Hematopoietic multipotent progenitor cell treated with erythropoietin and hydrocortisone succinate and interleukin-3 and kit ligand, for 17 days (in vitro differentiated cells): ENCODE results near the gene SELENOV.
A peak's percentile ranks its signal among the peaks of the same experiment; 100 is the strongest.

ENCODE experiments used
- DNase-seq: peaks from one replicate; pipeline ENCODE4 v3.0.0-alpha.2; 2015; ENCODE audit warnings: low spot score

Gene SELENOV

GRCh38 chr19:39520541-39521484 lies 5.9 kb downstream of the SELENOV start:
- no peak for DNase-seq

GRCh38 chr19:39524495-39524894 lies 9.6 kb downstream of the SELENOV start:
- no peak for DNase-seq

- no peak for DNase-seq
Measured at GRCh38 chr19:39525205-39525604, 10.3 kb downstream of the SELENOV start.

- DNase-seq, result no peak
Measured at GRCh38 chr19:39531834-39532232, 16.9 kb downstream of the SELENOV start.

- DNase-seq, result peak; percentile 99
Measured at GRCh38 chr19:39532233-39533002, 17.5 kb downstream of the SELENOV start, which contains the start of gene EID2B. TSS of gene EID2B (minus strand) at chr19:39532852. CDS start at chr19:39532802, 50 bp downstream.

- DNase-seq, result no peak
Measured at GRCh38 chr19:39533003-39533512, 18.1 kb downstream of the SELENOV start.

GRCh38 chr19:39533791-39534190 lies 18.9 kb downstream of the SELENOV start:
- DNase-seq, result no peak

GRCh38 chr19:39539165-39539517 lies 24.2 kb downstream of the SELENOV start:
- no peak for DNase-seq

- DNase-seq, result peak; percentile 96
Measured at GRCh38 chr19:39539518-39540332, 24.8 kb downstream of the SELENOV start, which contains the start of gene EID2. TSS of gene EID2 (minus strand) at chr19:39540161. CDS start at chr19:39540079, 82 bp downstream.

GRCh38 chr19:39540333-39540673 lies 25.4 kb downstream of the SELENOV start:
- no peak for DNase-seq

GRCh38 chr19:39542206-39542605 lies 27.3 kb downstream of the SELENOV start:
- no peak for DNase-seq

- DNase-seq, result no peak
Measured at GRCh38 chr19:39543477-39543857, 28.5 kb downstream of the SELENOV start.

- DNase-seq, result no peak
Measured at GRCh38 chr19:39544226-39544903, 29.4 kb downstream of the SELENOV start.

- DNase-seq, result no peak
Measured at GRCh38 chr19:39544911-39545310, 30.0 kb downstream of the SELENOV start.

GRCh38 chr19:39546599-39546998 lies 31.7 kb downstream of the SELENOV start:
- DNase-seq, result no peak

- no peak for DNase-seq
Measured at GRCh38 chr19:39550197-39550596, 35.3 kb downstream of the SELENOV start.

GRCh38 chr19:39553082-39553652 lies 38.2 kb downstream of the SELENOV start:
- DNase-seq, result no peak

GRCh38 chr19:39554701-39555311 lies 39.9 kb downstream of the SELENOV start:
- DNase-seq, result no peak

GRCh38 chr19:39555883-39556282 lies 40.9 kb downstream of the SELENOV start:
- no peak for DNase-seq

- no peak for DNase-seq
Measured at GRCh38 chr19:39557811-39558623, 43.1 kb downstream of the SELENOV start.
